HepG2 (cell line): ENCODE measurements around the gene ANTKMT. TPM values are rescaled to one million over a fixed set of nuclear protein-coding genes. Genes with fewer than 3 reads are reported as not detected.

Experiments
- AHR ChIP-seq: IDR thresholded peaks from 2 replicates; pipeline ENCODE4 v1.6.1; 2018; ENCODE audit warnings: missing genetic modification reagents, missing compliant biosample characterization
- ATAD3A ChIP-seq: sonication (generic); formaldehyde crosslinking; IDR thresholded peaks from 2 replicates; pipeline ENCODE4 v1.4.0; 2020; ENCODE audit warnings: missing genetic modification reagents
- FOXC1 ChIP-seq: sonication (generic); formaldehyde crosslinking; IDR thresholded peaks from 2 replicates; pipeline ENCODE4 v1.8.0; 2022; ENCODE audit warnings: mild to moderate bottlenecking, missing genetic modification reagents, borderline replicate concordance
- KDM2A ChIP-seq: sonication (generic); formaldehyde crosslinking; IDR thresholded peaks from 2 replicates; pipeline ENCODE4 v1.4.0; 2020; ENCODE audit warnings: low read depth, missing genetic modification reagents, borderline replicate concordance
- PREB ChIP-seq: sonication (generic); formaldehyde crosslinking; IDR thresholded peaks from 2 replicates; pipeline ENCODE4 v1.4.0; 2020; ENCODE audit warnings: missing genetic modification reagents
- SNAI1 ChIP-seq: sonication (generic); formaldehyde crosslinking; IDR thresholded peaks from 2 replicates; pipeline ENCODE4 v1.5.0; 2020; ENCODE audit warnings: mild to moderate bottlenecking, missing genetic modification reagents, borderline replicate concordance
- TEAD3 ChIP-seq: optimal IDR thresholded peaks from 2 replicates; pipeline ENCODE3; 2016; ENCODE audit warnings: borderline replicate concordance
- ZBTB33 ChIP-seq: sonication (generic); formaldehyde crosslinking; IDR thresholded peaks from 2 replicates; pipeline ENCODE4 v1.4.0; 2020; ENCODE audit warnings: missing genetic modification reagents
- ZFP36L1 ChIP-seq: sonication (generic); formaldehyde crosslinking; IDR thresholded peaks from 2 replicates; pipeline ENCODE4 v1.8.0; 2022; ENCODE audit warnings: mild to moderate bottlenecking, missing genetic modification reagents, moderate library complexity
- ZFP82 ChIP-seq: sonication (generic); formaldehyde crosslinking; IDR thresholded peaks from 2 replicates; pipeline ENCODE4 v1.5.1; 2020; ENCODE audit warnings: mild to moderate bottlenecking, missing genetic modification reagents, borderline replicate concordance
- ZNF292 ChIP-seq: sonication (generic); formaldehyde crosslinking; IDR thresholded peaks from 2 replicates; pipeline ENCODE4 v1.8.1; 2022; ENCODE audit warnings: mild to moderate bottlenecking, low read depth, missing genetic modification reagents, borderline replicate concordance
- ZNF367 ChIP-seq: sonication (generic); formaldehyde crosslinking; IDR thresholded peaks from 2 replicates; pipeline ENCODE4 v1.4.0; 2020; ENCODE audit warnings: missing genetic modification reagents, borderline replicate concordance
- ZNF652 ChIP-seq: IDR thresholded peaks from 2 replicates; pipeline ENCODE4 v1.6.1; 2016; ENCODE audit warnings: low read depth, borderline replicate concordance
- ZNF768 ChIP-seq: sonication (generic); formaldehyde crosslinking; IDR thresholded peaks from 2 replicates; pipeline ENCODE4 v1.4.0; 2020; ENCODE audit warnings: missing genetic modification reagents
- polyA plus RNA-seq, 8 experiments: library from polyadenylated mRNA; depleted of rRNA in 3 of 8; stranded (reverse) in 7 of 8; unstranded in 1 of 8; fragments of >200 nt; fragmentation: Illumina TruSeq in 4 of 8; extraction: Trizol in 4 of 8; gene quantifications; 2 replicates each; pipeline versions ENCODE4 v1.2.1 to v1.2.3, GENCODE V29; 2011 to 2016; ENCODE audit warnings: low read depth in 4 of 8, missing spikeins in 1 of 8, mixed read lengths in 1 of 8; ENCODE audit not compliant: insufficient read depth in 1 of 8
- total RNA-seq, 5 experiments: library from RNA; depleted of rRNA; stranded (reverse); fragments of >200 nt; fragmentation: Illumina TruSeq; extraction: Trizol; gene quantifications; 2 replicates each; pipeline ENCODE4 v1.2.3, GENCODE V29; 2016; ENCODE audit warnings: low read depth in 1 of 5
- TF ChIP-seq, protein P1 (sequence below): sonication (generic); formaldehyde crosslinking; IDR thresholded peaks from 2 replicates; pipeline ENCODE4 v1.5.1; 2020; ENCODE audit warnings: mild to moderate bottlenecking, missing genetic modification reagents
- TF ChIP-seq, protein P2 (sequence below): sonication (generic); formaldehyde crosslinking; IDR thresholded peaks from 2 replicates; pipeline ENCODE4 v1.4.0; 2020; ENCODE audit warnings: missing genetic modification reagents, borderline replicate concordance
- TF ChIP-seq, protein P3 (sequence below): sonication (generic); formaldehyde crosslinking; IDR thresholded peaks from 2 replicates; pipeline ENCODE4 v1.5.0; 2020; ENCODE audit warnings: missing genetic modification reagents, mild to moderate bottlenecking, borderline replicate concordance

ANTKMT gene
- total and polyA plus RNA-seq, 2 of the 13 experiments (the other 11 are each of a cell fraction or from before 2014, with no cell fraction given) = 7.5 to 47.8 TPM

DNA sequence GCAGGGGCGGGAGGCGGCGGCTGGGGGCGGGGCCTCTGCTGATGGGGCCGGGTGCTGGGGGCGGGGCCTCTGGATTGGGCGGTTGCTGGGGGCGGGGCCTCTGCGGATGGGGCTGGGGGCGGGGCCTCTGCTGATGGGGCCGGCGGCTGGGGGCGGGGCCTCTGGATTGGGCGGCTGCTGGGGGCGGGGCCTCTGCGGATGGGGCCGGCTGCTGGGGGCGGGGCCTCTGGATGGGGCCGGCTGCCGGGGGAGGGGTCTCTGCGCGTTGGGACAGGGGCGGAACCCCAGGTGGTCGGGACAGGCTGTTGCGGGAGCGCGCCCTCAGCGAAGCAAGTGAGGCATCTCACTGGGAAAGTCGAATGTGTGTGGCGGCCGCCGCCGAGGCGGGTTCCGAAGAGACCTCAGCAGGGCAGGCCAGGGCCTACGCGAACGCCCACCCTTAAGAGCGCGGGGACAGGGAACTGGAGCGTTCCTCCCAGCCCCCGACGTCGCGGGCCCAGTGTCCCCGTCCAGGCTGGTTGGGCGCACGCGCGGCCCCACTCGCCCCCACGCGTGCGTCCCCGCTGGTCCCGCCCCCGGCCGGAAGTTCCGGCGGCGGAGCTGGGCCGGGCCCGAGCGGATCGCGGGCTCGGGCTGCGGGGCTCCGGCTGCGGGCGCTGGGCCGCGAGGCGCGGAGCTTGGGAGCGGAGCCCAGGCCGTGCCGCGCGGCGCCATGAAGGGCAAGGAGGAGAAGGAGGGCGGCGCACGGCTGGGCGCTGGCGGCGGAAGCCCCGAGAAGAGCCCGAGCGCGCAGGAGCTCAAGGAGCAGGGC lies 40.9 kb upstream of the ANTKMT start, which contains the start of gene STUB1 (continued):
- TF ChIP-seq, protein P1, sequence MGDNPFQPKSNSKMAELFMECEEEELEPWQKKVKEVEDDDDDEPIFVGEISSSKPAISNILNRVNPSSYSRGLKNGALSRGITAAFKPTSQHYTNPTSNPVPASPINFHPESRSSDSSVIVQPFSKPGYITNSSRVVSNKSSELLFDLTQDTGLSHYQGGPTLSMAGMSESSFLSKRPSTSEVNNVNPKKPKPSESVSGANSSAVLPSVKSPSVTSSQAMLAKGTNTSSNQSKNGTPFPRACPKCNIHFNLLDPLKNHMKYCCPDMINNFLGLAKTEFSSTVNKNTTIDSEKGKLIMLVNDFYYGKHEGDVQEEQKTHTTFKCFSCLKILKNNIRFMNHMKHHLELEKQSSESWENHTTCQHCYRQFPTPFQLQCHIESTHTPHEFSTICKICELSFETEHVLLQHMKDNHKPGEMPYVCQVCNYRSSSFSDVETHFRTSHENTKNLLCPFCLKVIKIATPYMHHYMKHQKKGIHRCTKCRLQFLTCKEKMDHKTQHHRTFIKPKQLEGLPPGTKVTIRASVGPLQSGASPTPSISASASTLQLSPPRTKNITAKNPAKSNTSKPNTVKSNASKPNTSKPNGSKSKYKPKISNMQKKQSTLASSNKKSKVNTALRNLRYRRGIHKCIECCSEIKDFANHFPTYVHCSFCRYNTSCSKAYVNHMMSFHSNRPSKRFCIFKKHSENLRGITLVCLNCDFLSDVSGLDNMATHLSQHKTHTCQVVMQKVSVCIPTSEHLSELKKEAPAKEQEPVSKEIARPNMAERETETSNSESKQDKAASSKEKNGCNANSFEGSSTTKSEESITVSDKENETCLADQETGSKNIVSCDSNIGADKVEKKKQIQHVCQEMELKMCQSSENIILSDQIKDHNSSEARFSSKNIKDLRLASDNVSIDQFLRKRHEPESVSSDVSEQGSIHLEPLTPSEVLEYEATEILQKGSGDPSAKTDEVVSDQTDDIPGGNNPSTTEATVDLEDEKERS (CRISPR knock-in tag) = no peak
- no peak for TF ChIP-seq ZNF367 (CRISPR knock-in tag)
- TF ChIP-seq PREB (CRISPR knock-in tag) = no peak
- TF ChIP-seq, protein P2, sequence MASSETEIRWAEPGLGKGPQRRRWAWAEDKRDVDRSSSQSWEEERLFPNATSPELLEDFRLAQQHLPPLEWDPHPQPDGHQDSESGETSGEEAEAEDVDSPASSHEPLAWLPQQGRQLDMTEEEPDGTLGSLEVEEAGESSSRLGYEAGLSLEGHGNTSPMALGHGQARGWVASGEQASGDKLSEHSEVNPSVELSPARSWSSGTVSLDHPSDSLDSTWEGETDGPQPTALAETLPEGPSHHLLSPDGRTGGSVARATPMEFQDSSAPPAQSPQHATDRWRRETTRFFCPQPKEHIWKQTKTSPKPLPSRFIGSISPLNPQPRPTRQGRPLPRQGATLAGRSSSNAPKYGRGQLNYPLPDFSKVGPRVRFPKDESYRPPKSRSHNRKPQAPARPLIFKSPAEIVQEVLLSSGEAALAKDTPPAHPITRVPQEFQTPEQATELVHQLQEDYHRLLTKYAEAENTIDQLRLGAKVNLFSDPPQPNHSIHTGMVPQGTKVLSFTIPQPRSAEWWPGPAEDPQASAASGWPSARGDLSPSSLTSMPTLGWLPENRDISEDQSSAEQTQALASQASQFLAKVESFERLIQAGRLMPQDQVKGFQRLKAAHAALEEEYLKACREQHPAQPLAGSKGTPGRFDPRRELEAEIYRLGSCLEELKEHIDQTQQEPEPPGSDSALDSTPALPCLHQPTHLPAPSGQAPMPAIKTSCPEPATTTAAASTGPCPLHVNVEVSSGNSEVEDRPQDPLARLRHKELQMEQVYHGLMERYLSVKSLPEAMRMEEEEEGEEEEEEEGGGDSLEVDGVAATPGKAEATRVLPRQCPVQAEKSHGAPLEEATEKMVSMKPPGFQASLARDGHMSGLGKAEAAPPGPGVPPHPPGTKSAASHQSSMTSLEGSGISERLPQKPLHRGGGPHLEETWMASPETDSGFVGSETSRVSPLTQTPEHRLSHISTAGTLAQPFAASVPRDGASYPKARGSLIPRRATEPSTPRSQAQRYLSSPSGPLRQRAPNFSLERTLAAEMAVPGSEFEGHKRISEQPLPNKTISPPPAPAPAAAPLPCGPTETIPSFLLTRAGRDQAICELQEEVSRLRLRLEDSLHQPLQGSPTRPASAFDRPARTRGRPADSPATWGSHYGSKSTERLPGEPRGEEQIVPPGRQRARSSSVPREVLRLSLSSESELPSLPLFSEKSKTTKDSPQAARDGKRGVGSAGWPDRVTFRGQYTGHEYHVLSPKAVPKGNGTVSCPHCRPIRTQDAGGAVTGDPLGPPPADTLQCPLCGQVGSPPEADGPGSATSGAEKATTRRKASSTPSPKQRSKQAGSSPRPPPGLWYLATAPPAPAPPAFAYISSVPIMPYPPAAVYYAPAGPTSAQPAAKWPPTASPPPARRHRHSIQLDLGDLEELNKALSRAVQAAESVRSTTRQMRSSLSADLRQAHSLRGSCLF (CRISPR knock-in tag) = no peak
- no peak for TF ChIP-seq ZFP82 (CRISPR knock-in tag)
- no peak for TF ChIP-seq SNAI1 (CRISPR knock-in tag)
- TF ChIP-seq ATAD3A (CRISPR knock-in tag) = no peak
- no peak for TF ChIP-seq ZBTB33 (CRISPR knock-in tag)
- TF ChIP-seq AHR (CRISPR knock-in tag) = no peak
- TF ChIP-seq ZNF652 (CRISPR knock-in tag) = no peak
- TF ChIP-seq ZNF768 (CRISPR knock-in tag) = peak; percentile 63; the same call in 1 of the 2 replicates
- no peak for TF ChIP-seq TEAD3 (CRISPR knock-in tag)
- no peak for TF ChIP-seq FOXC1 (CRISPR knock-in tag)
- no peak for TF ChIP-seq KDM2A (CRISPR knock-in tag)
- no peak for TF ChIP-seq ZFP36L1 (CRISPR knock-in tag)
- TF ChIP-seq ZNF292 = no peak
- TF ChIP-seq, protein P3, sequence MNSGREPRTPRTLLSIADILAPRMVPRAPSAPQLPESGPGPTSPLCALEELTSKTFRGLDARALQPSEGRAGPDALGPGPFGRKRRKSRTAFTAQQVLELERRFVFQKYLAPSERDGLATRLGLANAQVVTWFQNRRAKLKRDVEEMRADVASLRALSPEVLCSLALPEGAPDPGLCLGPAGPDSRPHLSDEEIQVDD (CRISPR knock-in tag) = no peak
